Transverse colon (tissue), 3 donors: ENCODE measurements around the gene STIM1.

ENCODE experiments used
- CTCF ChIP-seq, 5 experiments: fragments of 200-600 bp in 3 of 5; fragments of 450-650 bp in 2 of 5; sonication (generic) in 3 of 5; IDR thresholded peaks; 1 replicate in 2 of 5; 2 replicates in 3 of 5; pipeline ENCODE4 v1.5.1; 2016 to 2017; ENCODE audit warnings: antibody characterized with exemption in 5 of 5, inconsistent platforms in 3 of 5, mild to moderate bottlenecking in 2 of 5, moderate library complexity in 1 of 5
- POLR2A ChIP-seq: fragments of 450-650 bp; IDR thresholded peaks from one replicate; pipeline ENCODE4 v1.6.1; 2016; ENCODE audit warnings: antibody characterized with exemption, mild to moderate bottlenecking, moderate library complexity

GRCh38 chr11:4085575-4085974 is 230.1 kb downstream of the STIM1 start:
- TF ChIP-seq POLR2A (no peak), CTCF (IDR thresholded peaks at IDR 0.05) (no peak)
